OCI-LY7 (cell line): ENCODE measurements around the gene MFSD6. TPM values are rescaled to one million over a fixed set of nuclear protein-coding genes. Genes with fewer than 3 reads are reported as not detected.

Experiments used
- BruUV-seq: library from RNA; stranded (reverse); fragments of 400-500 nt; replicated peaks from 2 replicates; lab custom pipeline; 2021; lab: Mats Ljungman, UMichigan
- CTCF ChIA-PET: fragments of 300-600 bp; sonication (Branson Sonifier 250); formaldehyde crosslinking; loops from one replicate; lab custom pipeline; 2022; ENCODE audit warnings: antibody characterized with exemption; ENCODE audit not compliant: unreplicated experiment; lab: Charles Lee
- POLR2A ChIA-PET: fragments of 300-600 bp; sonication (Branson Sonifier 250); formaldehyde crosslinking; loops from one replicate; lab custom pipeline; 2022; ENCODE audit warnings: antibody characterized with exemption; lab: Charles Lee
- DNase-seq: peaks from one replicate; pipeline ENCODE4 v3.0.0-alpha.2; 2015; ENCODE audit warnings: low spot score
- H2AFZ ChIP-seq: fragments of 200-600 bp; sonication (generic), shearing (Covaris generic); 2 replicates; pipeline ENCODE4 v1.6.1; 2014; ENCODE audit warnings: mild to moderate bottlenecking, antibody characterized with exemption, low read length, moderate library complexity
- H3K27ac ChIP-seq: fragments of 200-600 bp; sonication (generic); 2 replicates; pipeline ENCODE4 v1.5.1; 2014; ENCODE audit warnings: mixed run types, low read depth, mild to moderate bottlenecking, moderate library complexity, low read length, inconsistent platforms; ENCODE audit not compliant: poor library complexity, severe bottlenecking
- H3K36me3 ChIP-seq: fragments of 200-600 bp; sonication (generic); 2 replicates; pipeline ENCODE4 v1.6.1; 2014; ENCODE audit warnings: mild to moderate bottlenecking, antibody characterized with exemption, low read length, moderate library complexity, mixed read lengths; ENCODE audit not compliant: insufficient read depth
- H3K4me1 ChIP-seq: fragments of 200-600 bp; sonication (generic); 2 replicates; pipeline ENCODE4 v1.5.1; 2014; ENCODE audit warnings: mild to moderate bottlenecking, low read length; ENCODE audit not compliant: insufficient read depth, poor library complexity, severe bottlenecking
- H3K4me2 ChIP-seq: fragments of 200-600 bp; sonication (generic); 2 replicates; pipeline ENCODE4 v1.6.1; 2014; ENCODE audit warnings: mild to moderate bottlenecking, low read length
- H3K4me3 ChIP-seq: fragments of 200-600 bp; sonication (generic); 2 replicates; pipeline ENCODE4 v1.5.1; 2014; ENCODE audit warnings: mild to moderate bottlenecking, low read depth, low read length; ENCODE audit not compliant: poor library complexity, severe bottlenecking
- H3K79me2 ChIP-seq: fragments of 200-600 bp; sonication (generic); 2 replicates; pipeline ENCODE4 v1.6.1; 2016; ENCODE audit warnings: low read depth, mild to moderate bottlenecking, low read length, moderate library complexity, mixed read lengths; ENCODE audit not compliant: insufficient read depth
- H3K9me2 ChIP-seq: fragments of 200-600 bp; sonication (generic); 2 replicates; pipeline ENCODE4 v1.6.1; 2016; ENCODE audit warnings: mild to moderate bottlenecking, low read length, mixed read lengths; ENCODE audit not compliant: insufficient read depth
- H3K9me3 ChIP-seq: fragments of 200-600 bp; sonication (generic); 2 replicates; pipeline ENCODE4 v1.6.1; 2014; ENCODE audit warnings: mild to moderate bottlenecking, mixed run types, low read length, mixed read lengths
- H4K20me1 ChIP-seq: fragments of 200-600 bp; sonication (generic); 2 replicates; pipeline ENCODE4 v1.6.1; 2014; ENCODE audit warnings: mild to moderate bottlenecking, antibody characterized with exemption, low read length, moderate library complexity, mixed read lengths; ENCODE audit not compliant: insufficient read depth
- EZH2phosphoT487 ChIP-seq: fragments of 200-600 bp; sonication (generic); IDR thresholded peaks from 2 replicates; pipeline ENCODE4 v1.6.1; 2018; ENCODE audit warnings: low read depth, borderline replicate concordance, mild to moderate bottlenecking, mixed run types, antibody characterized with exemption, low read length, moderate library complexity, mixed read lengths
- intact Hi-C: fragments of 100-400 bp; cut with micrococcal nuclease; formaldehyde crosslinking; loops from one replicate; pipeline ENCODE4 v1.10.0; 2022; ENCODE audit not compliant: unreplicated experiment
- total RNA-seq, 2 experiments: library from RNA; depleted of rRNA in 1 of 2; stranded (reverse); fragments of >200 nt in 1 of 2; shearing (Covaris generic) in 1 of 2; gene quantifications; 2 replicates each; pipeline ENCODE4 v1.2.3, GENCODE V29; 2014 to 2022
- TF ChIP-seq, protein P1 (sequence below): fragments of 200-600 bp; sonication (generic); conservative IDR thresholded peaks from 2 replicates; pipeline ENCODE4 v1.5.1; 2014; ENCODE audit warnings: mild to moderate bottlenecking, antibody characterized with exemption, low read length, moderate library complexity, mixed read lengths

MFSD6 gene
- total RNA-seq, 2 experiments from 2014 or later, result 8.3 to 19.5 TPM

DNA sequence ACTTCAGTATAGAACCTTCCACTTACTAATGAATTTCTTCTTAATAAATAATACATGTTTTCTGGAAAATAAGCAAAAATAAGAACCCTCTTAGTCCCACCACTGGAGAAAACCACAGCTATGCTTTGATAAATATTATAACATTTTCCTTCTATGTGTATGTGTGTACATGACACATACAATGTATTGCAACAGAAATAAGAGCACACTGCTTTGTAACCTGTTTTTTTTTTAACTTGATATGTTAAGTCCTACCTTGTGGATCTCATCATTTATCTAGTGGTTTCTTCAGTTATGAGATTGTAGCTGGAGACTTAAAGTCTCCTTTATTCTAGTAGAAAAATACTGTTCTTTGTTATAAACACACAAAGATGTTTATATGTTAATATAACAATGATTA, 47.6 kb upstream of the MFSD6 start:
- intact Hi-C loops, result no loop called here
- no peaks in the 10 kb centered on the region for H3K9me2 ChIP-seq
- H3K27ac ChIP-seq, result no peak overlapping the region
- no peaks in the 10 kb centered on the region for H3K4me1 ChIP-seq
- H3K79me2 ChIP-seq, result no peaks in the 10 kb centered on the region
- DNase-seq, result no peak
- TF ChIP-seq, protein P1, sequence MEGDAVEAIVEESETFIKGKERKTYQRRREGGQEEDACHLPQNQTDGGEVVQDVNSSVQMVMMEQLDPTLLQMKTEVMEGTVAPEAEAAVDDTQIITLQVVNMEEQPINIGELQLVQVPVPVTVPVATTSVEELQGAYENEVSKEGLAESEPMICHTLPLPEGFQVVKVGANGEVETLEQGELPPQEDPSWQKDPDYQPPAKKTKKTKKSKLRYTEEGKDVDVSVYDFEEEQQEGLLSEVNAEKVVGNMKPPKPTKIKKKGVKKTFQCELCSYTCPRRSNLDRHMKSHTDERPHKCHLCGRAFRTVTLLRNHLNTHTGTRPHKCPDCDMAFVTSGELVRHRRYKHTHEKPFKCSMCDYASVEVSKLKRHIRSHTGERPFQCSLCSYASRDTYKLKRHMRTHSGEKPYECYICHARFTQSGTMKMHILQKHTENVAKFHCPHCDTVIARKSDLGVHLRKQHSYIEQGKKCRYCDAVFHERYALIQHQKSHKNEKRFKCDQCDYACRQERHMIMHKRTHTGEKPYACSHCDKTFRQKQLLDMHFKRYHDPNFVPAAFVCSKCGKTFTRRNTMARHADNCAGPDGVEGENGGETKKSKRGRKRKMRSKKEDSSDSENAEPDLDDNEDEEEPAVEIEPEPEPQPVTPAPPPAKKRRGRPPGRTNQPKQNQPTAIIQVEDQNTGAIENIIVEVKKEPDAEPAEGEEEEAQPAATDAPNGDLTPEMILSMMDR, result no peak
- TF ChIP-seq EZH2phosphoT487, result no peak
- ChIA-PET POLR2A (interaction anchor here (1.2 to 1.5 kb wide), 4 partner anchors 9 to 332 kb away, joined by 3 to 6 read pairs (median 4); no protein-coding TSS in a partner anchor), CTCF (no interaction called here)
- no peaks in the 10 kb centered on the region for H3K36me3 ChIP-seq
- H2AFZ ChIP-seq, result no peak overlapping the region
- no peak overlapping the region for H3K4me2 ChIP-seq
- no peaks in the 10 kb centered on the region for H3K9me3 ChIP-seq
- no peaks in the 10 kb centered on the region for H4K20me1 ChIP-seq
- no peak overlapping the region for H3K4me3 ChIP-seq
- no TSS peak for BruUV-seq

DNA sequence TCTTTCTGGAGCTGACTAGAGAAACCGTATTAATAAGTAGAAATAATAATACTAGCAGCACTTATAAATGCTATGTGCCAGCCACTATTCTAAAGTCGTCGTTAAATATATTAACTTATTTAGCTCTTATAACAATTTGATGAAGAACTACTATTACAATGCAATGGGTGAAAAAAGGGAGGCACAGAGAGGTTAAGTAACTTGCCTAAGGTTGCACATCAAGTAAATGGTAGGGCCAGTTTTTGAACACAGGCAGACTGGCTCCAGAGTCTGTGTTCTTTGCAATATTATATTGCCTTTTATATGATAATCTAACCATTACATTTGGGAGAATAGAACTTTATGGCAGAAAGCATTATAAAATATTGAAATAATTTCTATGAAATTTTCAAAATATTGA, 47.2 kb upstream of the MFSD6 start:
- Histone ChIP-seq H3K36me3 (no peaks in the 10 kb centered on the region), H3K27ac (no peak overlapping the region), H3K4me1 (no peaks in the 10 kb centered on the region), H3K9me3 (no peaks in the 10 kb centered on the region), H3K4me2 (no peak overlapping the region), H3K9me2 (no peaks in the 10 kb centered on the region), H3K4me3 (no peak overlapping the region), H2AFZ (no peak overlapping the region), H4K20me1 (no peaks in the 10 kb centered on the region), H3K79me2 (no peaks in the 10 kb centered on the region)
- no peak for DNase-seq
- ChIA-PET POLR2A (interaction anchor here (1.2 to 1.5 kb wide), 4 partner anchors 9 to 331 kb away, joined by 3 to 6 read pairs (median 4); no protein-coding TSS in a partner anchor), CTCF (no interaction called here)
- intact Hi-C loops, result no loop called here
- TF ChIP-seq, protein P1, result no peak
- TF ChIP-seq EZH2phosphoT487, result no peak
- no TSS peak for BruUV-seq

DNA sequence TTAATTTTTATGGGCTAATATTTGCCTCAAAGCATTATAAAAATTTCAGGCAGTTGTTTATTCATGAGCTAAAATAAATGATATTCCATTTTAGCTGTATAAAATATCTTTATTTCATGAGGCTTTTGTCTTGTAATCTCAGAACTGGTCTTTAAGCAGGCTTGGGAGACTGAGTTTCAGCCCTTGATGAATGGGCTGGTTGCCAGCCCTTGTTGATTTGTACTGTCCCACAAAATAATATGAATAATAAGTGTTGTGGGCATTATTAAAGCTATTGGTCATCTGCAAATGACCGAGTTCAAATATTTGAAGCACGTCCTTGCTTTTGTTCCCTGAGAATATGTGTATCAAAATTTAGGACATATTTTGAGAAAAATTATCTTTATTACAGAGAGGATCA, 46.6 kb upstream of the MFSD6 start:
- Histone ChIP-seq H4K20me1 (no peaks in the 10 kb centered on the region), H3K4me2 (no peak overlapping the region), H3K36me3 (no peaks in the 10 kb centered on the region), H3K4me3 (no peak overlapping the region), H2AFZ (no peak overlapping the region), H3K9me3 (no peaks in the 10 kb centered on the region), H3K4me1 (no peaks in the 10 kb centered on the region), H3K9me2 (no peaks in the 10 kb centered on the region), H3K79me2 (no peaks in the 10 kb centered on the region), H3K27ac (no peak overlapping the region)
- ChIA-PET POLR2A (interaction anchor here (0.8 to 1.5 kb wide), 3 partner anchors 10 to 331 kb away, joined by 3 read pairs; no protein-coding TSS in a partner anchor), CTCF (no interaction called here)
- no peak for TF ChIP-seq EZH2phosphoT487
- DNase-seq, result no peak
- BruUV-seq, result no TSS peak
- intact Hi-C loops, result no loop called here
